ENCODE measurements around the gene TRABD2B. TPM values are rescaled to one million over a fixed set of nuclear protein-coding genes. Genes with fewer than 3 reads are reported as not detected.
A peak's percentile ranks its signal among the peaks of the same experiment; 100 is the strongest.

Gene TRABD2B
- total RNA-seq, 1 donor from 2014 or later: 1.5 TPM

GRCh38 chr1:47992720-47993415, 4.3 kb downstream of the TRABD2B start:
- DNase-seq: peak; percentile 5

- DNase-seq: peak; percentile 42
Observed at GRCh38 chr1:47991673-47992072, 5.5 kb downstream of the TRABD2B start.

- DNase-seq: peak; percentile 48
Observed at GRCh38 chr1:47991187-47991586, 6.0 kb downstream of the TRABD2B start.

- no peak for DNase-seq
Observed at GRCh38 chr1:47990286-47990685, 6.9 kb downstream of the TRABD2B start.

GRCh38 chr1:47987601-47988000, 9.6 kb downstream of the TRABD2B start:
- no peak for DNase-seq

GRCh38 chr1:47986761-47987200, 10.4 kb downstream of the TRABD2B start:
- DNase-seq: peak; percentile 69

- no peak for DNase-seq
Observed at GRCh38 chr1:47985018-47985417, 12.2 kb downstream of the TRABD2B start.

- DNase-seq: no peak
Observed at GRCh38 chr1:47984175-47984789, 12.9 kb downstream of the TRABD2B start.

GRCh38 chr1:47983691-47984090, 13.5 kb downstream of the TRABD2B start:
- no peak for DNase-seq

- no peak for DNase-seq
Observed at GRCh38 chr1:47981667-47982350, 15.4 kb downstream of the TRABD2B start.

GRCh38 chr1:47980501-47980900, 16.7 kb downstream of the TRABD2B start:
- no peak for DNase-seq

- no peak for DNase-seq
Observed at GRCh38 chr1:47979724-47980123, 17.5 kb downstream of the TRABD2B start.

- DNase-seq: peak; percentile 18
Observed at GRCh38 chr1:47978486-47978885, 18.7 kb downstream of the TRABD2B start.

- no peak for DNase-seq
Observed at GRCh38 chr1:47976728-47977127, 20.5 kb downstream of the TRABD2B start.

GRCh38 chr1:47976267-47976666, 20.9 kb downstream of the TRABD2B start:
- no peak for DNase-seq

GRCh38 chr1:47975302-47975921, 21.8 kb downstream of the TRABD2B start:
- no peak for DNase-seq

GRCh38 chr1:47972864-47973432, 24.2 kb downstream of the TRABD2B start:
- DNase-seq: no peak

- DNase-seq: no peak
Observed at GRCh38 chr1:47971385-47972160, 25.6 kb downstream of the TRABD2B start.

GRCh38 chr1:47970882-47971281, 26.3 kb downstream of the TRABD2B start:
- DNase-seq: no peak

GRCh38 chr1:47969478-47969877, 27.7 kb downstream of the TRABD2B start:
- DNase-seq: no peak

GRCh38 chr1:47968556-47968888, 28.7 kb downstream of the TRABD2B start:
- no peak for DNase-seq
